ENCODE measurements around the gene IRF8.

DNA sequence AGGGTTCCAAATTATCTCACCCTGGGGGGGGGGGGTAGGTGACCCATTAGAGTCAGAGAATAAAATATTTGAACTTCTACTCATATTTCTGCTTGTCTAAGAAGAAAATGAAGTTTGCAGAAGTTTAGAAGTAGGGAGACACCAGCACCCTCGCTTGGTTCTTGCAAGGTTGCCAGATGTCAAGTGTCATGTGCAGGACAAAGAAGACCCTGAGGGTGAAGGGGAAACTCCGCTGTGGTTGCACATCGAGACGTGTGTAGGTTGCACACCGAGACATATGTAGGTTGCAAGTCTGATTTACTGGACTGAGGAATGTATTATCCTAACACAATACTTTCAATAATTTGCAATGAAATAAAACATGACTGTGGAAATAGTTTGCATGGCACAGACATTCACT lies 42.4 kb upstream of the IRF8 start:
- TF ChIP-seq POLR2A (IDR thresholded peaks at IDR 0.05; ENCODE audit: low read depth, low read length) (no peak), POLR2AphosphoS5 (IDR thresholded peaks at IDR 0.05; ENCODE audit: low read depth, low read length) (no peak), TAF1 (IDR thresholded peaks at IDR 0.05; ENCODE audit: borderline replicate concordance, low read depth, low read length) (no peak)
